ENCODE data around the gene GPR52. TPM values are rescaled to one million over a fixed set of nuclear protein-coding genes. Genes with fewer than 3 reads are reported as not detected.

GPR52 gene
- total and polyA plus RNA-seq, 2 donors (not counting 3 experiments of a cell fraction or from before 2014, with no cell fraction given) = 0.33 to 2.2 TPM

- no peaks in the 10 kb centered on the region for H3K27me3 ChIP-seq (ENCODE audit: control insufficient read depth in 2 of 2, insufficient read depth in 2 of 2, low read length in 2 of 2)
- ChIA-PET CTCF (no interaction called here), POLR2A (no interaction called here)
- no peak overlapping the region for H3K4me2 ChIP-seq (ENCODE audit: insufficient read depth, low read length)
- DNase-seq (ENCODE audit: low read depth, low spot score) (no peak), FAIRE-seq (no peak)
- intact Hi-C loops (cut with micrococcal nuclease) = no loop called here
- no peaks in the 10 kb centered on the region for H3K9me3 ChIP-seq (replicated peaks; ENCODE audit: control insufficient read depth, insufficient read depth, low read length)
- H2AFZ ChIP-seq (ENCODE audit: low read depth, low read length) = no peak overlapping the region
- H3K9ac ChIP-seq (replicated peaks; ENCODE audit: extremely low read depth, insufficient read depth, low read length) = no peak overlapping the region
- no peak overlapping the region for H3K4me3 ChIP-seq (replicated peaks in 1 of 3; ENCODE audit: insufficient read depth in 1 of 3, low read depth in 1 of 3, low read length in 3 of 3)
- H4K20me1 ChIP-seq (replicated peaks; ENCODE audit: control insufficient read depth, extremely low read depth, insufficient read depth, low read length) = no peaks in the 10 kb centered on the region
- dilution Hi-C loops (cut with MboI; ENCODE audit: extremely low pct_ligation_motif_present, low sequenced_read_pairs) = no loop called here
- TF ChIP-seq POLR2A (IDR thresholded peaks at IDR 0.05; ENCODE audit: low read depth, low read length) = no peak
- BruUV-seq (replicated peaks) = no TSS peak
- H3K9me1 ChIP-seq (replicated peaks; ENCODE audit: control insufficient read depth, extremely low read depth, insufficient read depth, low read length) = no peaks in the 10 kb centered on the region
- H3K4me1 ChIP-seq (ENCODE audit: control insufficient read depth, extremely low read depth, insufficient read depth, low read length) = no peaks in the 10 kb centered on the region
- no peaks in the 10 kb centered on the region for H3K36me3 ChIP-seq (ENCODE audit: control insufficient read depth in 2 of 2, extremely low read depth in 1 of 2, insufficient read depth in 2 of 2, low read length in 2 of 2)
- H3K79me2 ChIP-seq (ENCODE audit: control insufficient read depth, insufficient read depth, low read length) = no peaks in the 10 kb centered on the region
- no peak overlapping the region for H3K27ac ChIP-seq (ENCODE audit: insufficient read depth, low read depth, low read length)
Measured at GRCh38 chr1:174433451-174433850, 14.3 kb upstream of the GPR52 start.

GRCh38 chr1:174445351-174445750 is 2.4 kb upstream of the GPR52 start:
- no peaks in the 10 kb centered on the region for H3K4me1 ChIP-seq (ENCODE audit: control insufficient read depth, extremely low read depth, insufficient read depth, low read length)
- ChIA-PET CTCF (no interaction called here), POLR2A (no interaction called here)
- FAIRE-seq (no peak), DNase-seq (ENCODE audit: low read depth, low spot score) (no peak)
- H3K9ac ChIP-seq (replicated peaks; ENCODE audit: extremely low read depth, insufficient read depth, low read length) = no peak overlapping the region
- no peak overlapping the region for H3K27ac ChIP-seq (ENCODE audit: insufficient read depth, low read depth, low read length)
- H3K4me2 ChIP-seq (ENCODE audit: insufficient read depth, low read length) = no peak overlapping the region
- no peaks in the 10 kb centered on the region for H3K36me3 ChIP-seq (ENCODE audit: control insufficient read depth in 2 of 2, extremely low read depth in 1 of 2, insufficient read depth in 2 of 2, low read length in 2 of 2)
- no peaks in the 10 kb centered on the region for H3K9me3 ChIP-seq (replicated peaks; ENCODE audit: control insufficient read depth, insufficient read depth, low read length)
- intact Hi-C loops (cut with micrococcal nuclease) = no loop called here
- TF ChIP-seq CTCF (IDR thresholded peaks at IDR 0.05; ENCODE audit: extremely low read depth in 1 of 2, insufficient read depth in 1 of 2, low read depth in 1 of 2, low read length in 2 of 2) = no peak
- TF ChIP-seq FOS (IDR thresholded peaks at IDR 0.05; ENCODE audit: borderline replicate concordance, insufficient read depth, low read length) = no peak
- TF ChIP-seq POLR2A (IDR thresholded peaks at IDR 0.05; ENCODE audit: low read depth, low read length) = no peak
- TF ChIP-seq MAX (IDR thresholded peaks at IDR 0.05; ENCODE audit: insufficient read depth, insufficient read length) = no peak
- no peak for TF ChIP-seq MYC (IDR thresholded peaks at IDR 0.05; ENCODE audit: low read depth, low read length)
- no peak for TF ChIP-seq GATA2 (IDR thresholded peaks at IDR 0.05; ENCODE audit: insufficient read depth, insufficient read length, low read depth, low read length)
- no peak for TF ChIP-seq JUN (IDR thresholded peaks at IDR 0.05; ENCODE audit: borderline replicate concordance, insufficient read depth, insufficient read length, low read depth)
- no peak for TF ChIP-seq EZH2 (IDR thresholded peaks at IDR 0.05; ENCODE audit: borderline replicate concordance, low read depth, low read length, severe bottlenecking)
- no peak for TF ChIP-seq POLR2AphosphoS5 (IDR thresholded peaks at IDR 0.05; ENCODE audit: insufficient read depth, low read depth, low read length)
- H2AFZ ChIP-seq (ENCODE audit: low read depth, low read length) = no peak overlapping the region
- no TSS peak for BruUV-seq (replicated peaks)
- H3K27me3 ChIP-seq (ENCODE audit: control insufficient read depth in 2 of 2, insufficient read depth in 2 of 2, low read length in 2 of 2) = no peaks in the 10 kb centered on the region
- H3K4me3 ChIP-seq (replicated peaks in 1 of 3; ENCODE audit: insufficient read depth in 1 of 3, low read depth in 1 of 3, low read length in 3 of 3) = no peak overlapping the region
- dilution Hi-C loops (cut with MboI; ENCODE audit: extremely low pct_ligation_motif_present, low sequenced_read_pairs) = no loop called here
- no peaks in the 10 kb centered on the region for H3K9me1 ChIP-seq (replicated peaks; ENCODE audit: control insufficient read depth, extremely low read depth, insufficient read depth, low read length)
- H3K79me2 ChIP-seq (ENCODE audit: control insufficient read depth, insufficient read depth, low read length) = no peaks in the 10 kb centered on the region
- no peaks in the 10 kb centered on the region for H4K20me1 ChIP-seq (replicated peaks; ENCODE audit: control insufficient read depth, extremely low read depth, insufficient read depth, low read length)

Data from endothelial cell of umbilical vein (primary cell).